HCT116 (cell line): ENCODE measurements around the gene CDKL4. TPM values are rescaled to one million over a fixed set of nuclear protein-coding genes. Genes with fewer than 3 reads are reported as not detected.

Experiments used
- ATAC-seq: fragments of 200-7000 bp; cut with Tn5 transposase; 2 replicates; pipeline ENCODE4 v1.9.1; 2020; ENCODE audit warnings: mild to moderate bottlenecking, moderate library complexity
- BruUV-seq: library from RNA; stranded (reverse); fragments of 400-500 nt; replicated peaks from 2 replicates; lab custom pipeline; 2021; lab: Mats Ljungman, UMichigan
- CTCF ChIA-PET: fragments of 300-600 bp; sonication (Branson Sonifier 250); formaldehyde crosslinking; loops from one replicate; lab custom pipeline; 2021; ENCODE audit warnings: antibody characterized with exemption; lab: Charles Lee
- POLR2A ChIA-PET: fragments of 300-600, 350-600 bp; sonication (Branson Sonifier 250); formaldehyde crosslinking; loops from one replicate; lab custom pipeline; 2021; ENCODE audit warnings: antibody characterized with exemption; lab: Charles Lee
- RAD21 ChIA-PET, 2 experiments: fragments of 300-600 bp; sonication (Branson Sonifier 250); formaldehyde crosslinking; loops; one replicate each; lab custom pipeline; 2023; ENCODE audit warnings: low total read pairs in 2 of 2; ENCODE audit not compliant: uncharacterized antibody in 2 of 2, unreplicated experiment in 2 of 2, low non-redundant PET in 1 of 2; lab: Charles Lee
- DNase-seq: peaks from one replicate; pipeline ENCODE4 v3.0.0-alpha.2; 2010; ENCODE audit warnings: low read depth, low spot score
- H2AFZ ChIP-seq: fragments of 200-600 bp; shearing (Covaris generic), sonication (generic); 2 replicates; pipeline ENCODE4 v1.6.1; 2017; ENCODE audit warnings: low read depth, mixed run types, mixed read lengths, antibody characterized with exemption, low read length; ENCODE audit not compliant: poor library complexity, severe bottlenecking
- H3K27ac ChIP-seq: 2 replicates; pipeline ENCODE4 v1.5.1; 2012; ENCODE audit warnings: low read depth, low read length
- H3K27me3 ChIP-seq: fragments of 200-600 bp; sonication (generic); 2 replicates; pipeline ENCODE4 v1.6.1; 2016; ENCODE audit warnings: mixed run types, low read length, mixed read lengths; ENCODE audit not compliant: insufficient read depth
- H3K36me3 ChIP-seq, 2 experiments: fragments of 200-500 bp in 1 of 2; fragments of 200-600 bp in 1 of 2; sonication (Bioruptor generic) in 1 of 2; sonication (generic) in 1 of 2; 2 replicates each; pipeline versions ENCODE4 v1.5.1 to v1.6.1; 2014 to 2016; ENCODE audit warnings: low read length in 2 of 2, inconsistent platforms in 1 of 2, mixed read lengths in 1 of 2, mixed run types in 1 of 2; ENCODE audit not compliant: insufficient read depth in 2 of 2, control insufficient read depth in 1 of 2
- H3K4me1 ChIP-seq, 2 experiments: fragments of 200-600 bp in 1 of 2; sonication (generic) in 1 of 2; 2 replicates each; pipeline versions ENCODE4 v1.5.1 to v1.6.1; 2012 to 2017; ENCODE audit warnings: low read length in 2 of 2, inconsistent platforms in 1 of 2, mild to moderate bottlenecking in 1 of 2, mixed read lengths in 1 of 2, mixed run types in 1 of 2, moderate library complexity in 1 of 2; ENCODE audit not compliant: insufficient read depth in 2 of 2, control insufficient read depth in 1 of 2
- H3K4me2 ChIP-seq: fragments of 200-600 bp; sonication (generic); 2 replicates; pipeline ENCODE4 v1.6.1; 2017; ENCODE audit warnings: mixed run types, low read length, mixed read lengths
- H3K4me3 ChIP-seq, 2 experiments: fragments of 200-600 bp in 1 of 2; sonication (generic) in 1 of 2; replicated peaks in 1 of 2; 2 replicates each; pipeline ENCODE4 v1.5.1; 2011 to 2016; ENCODE audit warnings: low read length in 2 of 2, control low read depth in 1 of 2, low read depth in 1 of 2, mild to moderate bottlenecking in 1 of 2, mixed read lengths in 1 of 2, mixed run types in 1 of 2
- H3K79me2 ChIP-seq: fragments of 200-600 bp; sonication (generic); 2 replicates; pipeline ENCODE4 v1.6.1; 2017; ENCODE audit warnings: mild to moderate bottlenecking, mixed run types, low read length, moderate library complexity, mixed read lengths; ENCODE audit not compliant: insufficient read depth
- H3K9ac ChIP-seq: fragments of 200-600 bp; sonication (generic); 2 replicates; pipeline ENCODE4 v1.6.1; 2016; ENCODE audit warnings: low read length, mixed read lengths
- H3K9me2 ChIP-seq: fragments of 200-600 bp; sonication (generic), shearing (Covaris generic); 2 replicates; pipeline ENCODE4 v1.6.1; 2017; ENCODE audit warnings: mixed run types, mild to moderate bottlenecking, moderate library complexity; ENCODE audit not compliant: insufficient read depth
- H3K9me3 ChIP-seq, 2 experiments: fragments of 200-500 bp in 1 of 2; fragments of 200-600 bp in 1 of 2; sonication (Bioruptor generic) in 1 of 2; sonication (generic) in 1 of 2; 2 replicates each; pipeline ENCODE4 v1.6.1; 2014 to 2017; ENCODE audit warnings: low read length in 2 of 2, mixed read lengths in 2 of 2, inconsistent platforms in 1 of 2, low read depth in 1 of 2, mild to moderate bottlenecking in 1 of 2, mixed run types in 1 of 2, moderate library complexity in 1 of 2; ENCODE audit not compliant: control insufficient read depth in 1 of 2, insufficient read depth in 1 of 2
- H4K20me1 ChIP-seq: fragments of 200-600 bp; sonication (generic), shearing (Covaris generic); 2 replicates; pipeline ENCODE4 v1.6.1; 2017; ENCODE audit warnings: mixed run types, mild to moderate bottlenecking, moderate library complexity; ENCODE audit not compliant: insufficient read depth
- ATF3 ChIP-seq: IDR thresholded peaks from 2 replicates; pipeline ENCODE4 v1.6.1; 2012
- CTCF ChIP-seq, 3 experiments: fragments of 200-600 bp in 1 of 3; sonication (generic) in 1 of 3; IDR thresholded peaks in 2 of 3; conservative IDR thresholded peaks in 1 of 3; 2 replicates each; pipeline ENCODE4 v1.5.1; 2012 to 2017; ENCODE audit warnings: low read depth in 2 of 3, low read length in 2 of 3, antibody characterized with exemption in 1 of 3, borderline replicate concordance in 1 of 3, control low read depth in 1 of 3, mild to moderate bottlenecking in 1 of 3, mixed read lengths in 1 of 3, mixed run types in 1 of 3, moderate library complexity in 1 of 3; ENCODE audit not compliant: insufficient read depth in 1 of 3
- EGR1 ChIP-seq: IDR thresholded peaks from 2 replicates; pipeline ENCODE4 v1.6.1; 2012; ENCODE audit warnings: low read depth
- ELF1 ChIP-seq: IDR thresholded peaks from 2 replicates; pipeline ENCODE4 v1.6.1; 2012; ENCODE audit warnings: low read depth, borderline replicate concordance
- EZH2phosphoT487 ChIP-seq: fragments of 200-600 bp; IDR thresholded peaks from 2 replicates; pipeline ENCODE4 v1.6.1; 2018; ENCODE audit warnings: antibody characterized with exemption, borderline replicate concordance
- JUND ChIP-seq: IDR thresholded peaks from 2 replicates; pipeline ENCODE4 v1.6.1; 2012
- POLR2A ChIP-seq: IDR thresholded peaks from 2 replicates; pipeline ENCODE4 v1.7.0; 2011; ENCODE audit warnings: borderline replicate concordance; ENCODE audit not compliant: insufficient read depth, insufficient read length; ENCODE audit errors: extremely low read depth
- POLR2AphosphoS5 ChIP-seq: IDR thresholded peaks from 2 replicates; pipeline ENCODE4 v1.6.1; 2011; ENCODE audit warnings: mild to moderate bottlenecking, low read depth, low read length, moderate library complexity
- REST ChIP-seq: IDR thresholded peaks from 2 replicates; pipeline ENCODE4 v1.6.1; 2012; ENCODE audit warnings: low read depth
- SIN3A ChIP-seq: IDR thresholded peaks from 2 replicates; pipeline ENCODE4 v1.6.1; 2012; ENCODE audit warnings: low read depth
- SP1 ChIP-seq: IDR thresholded peaks from 2 replicates; pipeline ENCODE4 v1.6.1; 2012; ENCODE audit warnings: low read depth
- SRF ChIP-seq: IDR thresholded peaks from 2 replicates; pipeline ENCODE4 v1.6.1; 2012; ENCODE audit warnings: low read depth
- TCF7L2 ChIP-seq: IDR thresholded peaks from 2 replicates; pipeline ENCODE4 v1.7.0; 2011; ENCODE audit warnings: borderline replicate concordance, inconsistent platforms; ENCODE audit not compliant: insufficient read depth, insufficient read length; ENCODE audit errors: extremely low read depth
- YY1 ChIP-seq: IDR thresholded peaks from 2 replicates; pipeline ENCODE4 v1.6.1; 2011; ENCODE audit warnings: low read length, low read depth, moderate library complexity, mild to moderate bottlenecking; ENCODE audit not compliant: insufficient replicate concordance; ENCODE audit errors: extremely low read depth
- ZFX ChIP-seq: fragments of 450-650 bp; IDR thresholded peaks from 2 replicates; pipeline ENCODE4 v1.6.1; 2017
- intact Hi-C: fragments of 100-400 bp; cut with micrococcal nuclease; formaldehyde crosslinking; loops from 2 replicates; pipeline ENCODE4 v1.10.0; 2022
- total RNA-seq: library from RNA; stranded (reverse); gene quantifications from one replicate; pipeline ENCODE4 v1.2.1, GENCODE V29; 2021; ENCODE audit not compliant: unreplicated experiment
- TF ChIP-seq, protein P1 (sequence below): IDR thresholded peaks from 2 replicates; pipeline ENCODE4 v1.6.1; 2012
- TF ChIP-seq, protein P2 (sequence below): IDR thresholded peaks from 2 replicates; pipeline ENCODE4 v1.6.1; 2011; ENCODE audit warnings: mild to moderate bottlenecking, low read length, moderate library complexity; ENCODE audit not compliant: insufficient replicate concordance; ENCODE audit errors: extremely low read depth

CDKL4 gene
- total RNA-seq, 1 experiment from 2014 or later, result 0.27 TPM

DNA sequence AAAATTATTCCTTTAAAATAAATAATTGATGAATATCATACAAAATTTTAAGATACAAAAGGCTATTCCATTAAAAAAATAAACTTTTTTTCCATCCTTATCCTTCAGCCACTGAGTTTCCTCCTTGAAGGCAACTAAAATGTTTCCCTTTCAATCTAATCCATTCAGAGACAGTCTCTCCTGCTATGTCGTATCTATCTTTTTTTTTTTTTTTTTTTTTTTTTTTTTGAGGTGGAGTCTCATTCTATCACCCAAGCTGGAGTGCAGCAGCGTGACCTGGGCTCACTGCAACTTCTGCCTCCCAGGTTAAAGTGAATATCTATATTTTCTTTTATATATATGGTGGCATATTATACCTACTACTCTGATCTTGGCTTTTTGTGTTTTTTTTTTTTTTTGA, 91.3 kb downstream of the CDKL4 start:
- RAD21 ChIA-PET, result no interaction called here
- intact Hi-C loops, result no loop called here

More for the DNA sequence above, 91.3 kb downstream of the CDKL4 start:
- DNase-seq, result no peak
- no peaks in the 10 kb centered on the region for H3K27me3 ChIP-seq
- no peak overlapping the region for H3K9ac ChIP-seq
- no peaks in the 10 kb centered on the region for H3K79me2 ChIP-seq
- no peaks in the 10 kb centered on the region for H3K9me2 ChIP-seq
- H3K4me2 ChIP-seq, result no peak overlapping the region
- TF ChIP-seq ELF1 (no peak), SP1 (no peak), EZH2phosphoT487 (no peak), REST (no peak), TCF7L2 (no peak), YY1 (no peak), SIN3A (no peak), EGR1 (no peak), JUND (no peak), POLR2AphosphoS5 (no peak), SRF (no peak), POLR2A (no peak), ZFX (no peak), CTCF (IDR thresholded peaks at IDR 0.05 in 2 of 3, conservative IDR thresholded peaks at IDR 0.05 in 1 of 3; ENCODE audit: borderline replicate concordance in 1 of 3, insufficient read depth in 1 of 3, low read depth in 2 of 3, low read length in 2 of 3) (no peak), ATF3 (no peak)
- TF ChIP-seq, protein P1, sequence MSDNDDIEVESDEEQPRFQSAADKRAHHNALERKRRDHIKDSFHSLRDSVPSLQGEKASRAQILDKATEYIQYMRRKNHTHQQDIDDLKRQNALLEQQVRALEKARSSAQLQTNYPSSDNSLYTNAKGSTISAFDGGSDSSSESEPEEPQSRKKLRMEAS, result no peak
- TF ChIP-seq, protein P2, sequence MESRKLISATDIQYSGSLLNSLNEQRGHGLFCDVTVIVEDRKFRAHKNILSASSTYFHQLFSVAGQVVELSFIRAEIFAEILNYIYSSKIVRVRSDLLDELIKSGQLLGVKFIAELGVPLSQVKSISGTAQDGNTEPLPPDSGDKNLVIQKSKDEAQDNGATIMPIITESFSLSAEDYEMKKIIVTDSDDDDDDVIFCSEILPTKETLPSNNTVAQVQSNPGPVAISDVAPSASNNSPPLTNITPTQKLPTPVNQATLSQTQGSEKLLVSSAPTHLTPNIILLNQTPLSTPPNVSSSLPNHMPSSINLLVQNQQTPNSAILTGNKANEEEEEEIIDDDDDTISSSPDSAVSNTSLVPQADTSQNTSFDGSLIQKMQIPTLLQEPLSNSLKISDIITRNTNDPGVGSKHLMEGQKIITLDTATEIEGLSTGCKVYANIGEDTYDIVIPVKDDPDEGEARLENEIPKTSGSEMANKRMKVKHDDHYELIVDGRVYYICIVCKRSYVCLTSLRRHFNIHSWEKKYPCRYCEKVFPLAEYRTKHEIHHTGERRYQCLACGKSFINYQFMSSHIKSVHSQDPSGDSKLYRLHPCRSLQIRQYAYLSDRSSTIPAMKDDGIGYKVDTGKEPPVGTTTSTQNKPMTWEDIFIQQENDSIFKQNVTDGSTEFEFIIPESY, result no peak
- TF ChIP-seq, all 23 proteins: peak for 0
- ChIA-PET CTCF (no interaction called here), POLR2A (no interaction called here)
- Histone ChIP-seq H4K20me1 (no peaks in the 10 kb centered on the region), H3K27ac (no peak overlapping the region), H3K36me3 (no peaks in the 10 kb centered on the region), H3K4me3 (no peak overlapping the region), H3K9me3 (no peaks in the 10 kb centered on the region), H2AFZ (no peak overlapping the region), H3K4me1 (no peaks in the 10 kb centered on the region)
- ATAC-seq, result no peak
- no TSS peak for BruUV-seq
